ENCODE results near the gene PUM2.

Gene PUM2

GRCh38 chr2:20356042-20356441, 5.4 kb upstream of the PUM2 start:
- TF ChIP-seq GATA2 (IDR thresholded peaks at IDR 0.05; ENCODE audit: low read depth, low read length): no peak
- no peak for TF ChIP-seq GATA3 (IDR thresholded peaks at IDR 0.05; ENCODE audit: low read depth, low read length)

- TF ChIP-seq GATA3 (IDR thresholded peaks at IDR 0.05; ENCODE audit: low read depth, low read length) (no peak), GATA2 (IDR thresholded peaks at IDR 0.05; ENCODE audit: low read depth, low read length) (no peak)
These were observed 4.5 kb upstream of the PUM2 start for GRCh38 chr2:20355131-20355530.

- no peak for TF ChIP-seq GATA3 (IDR thresholded peaks at IDR 0.05; ENCODE audit: low read depth, low read length)
- TF ChIP-seq GATA2 (IDR thresholded peaks at IDR 0.05; ENCODE audit: low read depth, low read length): no peak
These were observed 2.8 kb upstream of the PUM2 start for GRCh38 chr2:20353241-20353992.

- TF ChIP-seq GATA2 (IDR thresholded peaks at IDR 0.05; ENCODE audit: low read depth, low read length) (no peak), GATA3 (IDR thresholded peaks at IDR 0.05; ENCODE audit: low read depth, low read length) (no peak)
These were observed 2.1 kb upstream of the PUM2 start for GRCh38 chr2:20352581-20353216.

GRCh38 chr2:20352230-20352578, 1.6 kb upstream of the PUM2 start:
- TF ChIP-seq GATA2 (IDR thresholded peaks at IDR 0.05; ENCODE audit: low read depth, low read length) (peak; percentile 58; the same call in 1 of the 2 replicates), GATA3 (IDR thresholded peaks at IDR 0.05; ENCODE audit: low read depth, low read length) (no peak)

GRCh38 chr2:20351555-20352229, 1.0 kb upstream of the PUM2 start:
- TF ChIP-seq GATA2 (IDR thresholded peaks at IDR 0.05; ENCODE audit: low read depth, low read length): no peak
- TF ChIP-seq GATA3 (IDR thresholded peaks at IDR 0.05; ENCODE audit: low read depth, low read length): no peak

- TF ChIP-seq GATA3 (IDR thresholded peaks at IDR 0.05; ENCODE audit: low read depth, low read length): no peak
- no peak for TF ChIP-seq GATA2 (IDR thresholded peaks at IDR 0.05; ENCODE audit: low read depth, low read length)
These were observed 467 bp downstream of the PUM2 start for GRCh38 chr2:20350041-20350712.

- TF ChIP-seq GATA2 (IDR thresholded peaks at IDR 0.05; ENCODE audit: low read depth, low read length) (no peak), GATA3 (IDR thresholded peaks at IDR 0.05; ENCODE audit: low read depth, low read length) (no peak)
These were observed 1.1 kb downstream of the PUM2 start for GRCh38 chr2:20349513-20349921.

GRCh38 chr2:20348542-20348941, 2.1 kb downstream of the PUM2 start:
- TF ChIP-seq GATA3 (IDR thresholded peaks at IDR 0.05; ENCODE audit: low read depth, low read length): no peak
- TF ChIP-seq GATA2 (IDR thresholded peaks at IDR 0.05; ENCODE audit: low read depth, low read length): no peak

- TF ChIP-seq GATA2 (IDR thresholded peaks at IDR 0.05; ENCODE audit: low read depth, low read length) (no peak), GATA3 (IDR thresholded peaks at IDR 0.05; ENCODE audit: low read depth, low read length) (no peak)
These were observed 3.9 kb downstream of the PUM2 start for GRCh38 chr2:20346565-20347381.

GRCh38 chr2:20343128-20343527, 7.5 kb downstream of the PUM2 start:
- no peak for TF ChIP-seq GATA3 (IDR thresholded peaks at IDR 0.05; ENCODE audit: low read depth, low read length)
- no peak for TF ChIP-seq GATA2 (IDR thresholded peaks at IDR 0.05; ENCODE audit: low read depth, low read length)

GRCh38 chr2:20339012-20339411, 11.6 kb downstream of the PUM2 start:
- TF ChIP-seq GATA2 (IDR thresholded peaks at IDR 0.05; ENCODE audit: low read depth, low read length) (no peak), GATA3 (IDR thresholded peaks at IDR 0.05; ENCODE audit: low read depth, low read length) (no peak)

- no peak for TF ChIP-seq GATA3 (IDR thresholded peaks at IDR 0.05; ENCODE audit: low read depth, low read length)
- TF ChIP-seq GATA2 (IDR thresholded peaks at IDR 0.05; ENCODE audit: low read depth, low read length): no peak
These were observed 15.9 kb downstream of the PUM2 start for GRCh38 chr2:20334605-20335203.
